NCI-H1436 treated with DMSO at 0.1 percent for 48 hours (cell line): ENCODE measurements around the gene FRS2.
"Not testable (repeated sequence)": the region's sequence is repeated elsewhere in the genome, so short reads cannot be mapped to it uniquely, and the experiment has no call there.

ENCODE experiments used
- DNase-seq: peaks from one replicate; lab custom pipeline; 2025; lab: John Stamatoyannopoulos, UW

FRS2 gene

DNA sequence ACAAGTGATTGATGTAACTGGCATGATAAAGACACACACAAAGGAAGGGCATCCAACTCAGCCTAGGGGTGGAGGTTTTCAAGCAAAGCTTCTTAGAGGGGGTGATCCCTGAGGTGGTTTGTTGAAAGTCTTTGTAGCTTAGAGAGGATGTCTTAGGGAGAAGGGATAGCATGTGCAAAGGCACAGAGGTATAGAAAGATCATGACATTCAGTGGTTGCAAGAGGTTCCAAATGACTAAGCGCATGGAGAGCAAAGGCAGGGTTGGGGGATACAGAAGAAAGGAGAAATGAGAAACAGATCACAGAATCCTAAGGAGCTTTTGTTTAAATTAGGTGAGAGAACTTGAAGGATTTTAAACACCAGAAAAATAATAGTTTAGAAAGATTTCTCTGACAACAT, 109.9 kb downstream of the FRS2 start:
- no peak for DNase-seq

GRCh38 chr12:69583203-69583602, 113.0 kb downstream of the FRS2 start:
- DNase-seq: no peak

- DNase-seq: peak; percentile 85
Observed at GRCh38 chr12:69585189-69586062, 115.2 kb downstream of the FRS2 start, which contains the start of gene CCT2. CCT2 (plus strand) TSS chr12:69585459; CDS start chr12:69585522, 63 bp downstream.

DNA sequence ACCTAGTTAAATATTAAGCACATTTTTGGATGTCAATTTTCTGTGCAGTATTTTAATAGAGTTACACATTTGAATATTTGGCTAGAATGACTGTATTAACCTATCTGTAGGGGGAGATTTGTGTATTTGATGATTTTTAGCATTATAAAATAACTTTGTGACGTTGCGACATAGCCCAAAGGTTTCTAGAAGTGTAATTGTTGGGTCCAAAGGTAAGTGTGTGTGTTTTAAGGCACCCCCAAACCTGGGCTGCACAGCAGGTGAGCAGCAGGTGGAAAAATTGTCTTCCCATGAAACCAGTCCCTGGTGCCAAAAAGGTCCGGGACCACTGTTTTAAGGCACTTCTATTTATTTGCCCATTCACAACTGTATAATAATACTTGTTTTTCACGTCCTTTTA, 118.3 kb downstream of the FRS2 start:
- no peak for DNase-seq

GRCh38 chr12:69589082-69589481, 118.9 kb downstream of the FRS2 start:
- DNase-seq: no peak

DNA sequence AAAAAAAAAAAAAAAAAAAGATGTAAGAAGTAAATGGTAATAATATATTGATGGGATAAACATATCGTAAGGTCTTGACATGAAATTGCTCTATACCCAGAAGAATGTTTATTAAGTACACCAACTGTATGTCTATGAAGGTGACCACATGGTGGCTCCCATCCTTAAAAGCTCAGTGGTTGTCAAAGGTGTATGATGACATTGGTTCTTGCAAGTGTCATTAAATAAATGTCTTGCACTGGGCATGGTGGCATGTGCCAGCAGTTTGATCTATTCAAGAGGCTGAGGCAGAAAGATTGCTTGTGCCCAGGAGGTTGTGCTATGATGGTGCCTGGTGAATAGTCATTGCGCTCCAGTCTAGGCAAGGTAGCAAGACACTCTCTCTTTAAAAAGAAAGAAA, 125.5 kb downstream of the FRS2 start:
- DNase-seq: no peak

- DNase-seq: no peak
Observed at GRCh38 chr12:69598174-69598753, 128.1 kb downstream of the FRS2 start.

DNA sequence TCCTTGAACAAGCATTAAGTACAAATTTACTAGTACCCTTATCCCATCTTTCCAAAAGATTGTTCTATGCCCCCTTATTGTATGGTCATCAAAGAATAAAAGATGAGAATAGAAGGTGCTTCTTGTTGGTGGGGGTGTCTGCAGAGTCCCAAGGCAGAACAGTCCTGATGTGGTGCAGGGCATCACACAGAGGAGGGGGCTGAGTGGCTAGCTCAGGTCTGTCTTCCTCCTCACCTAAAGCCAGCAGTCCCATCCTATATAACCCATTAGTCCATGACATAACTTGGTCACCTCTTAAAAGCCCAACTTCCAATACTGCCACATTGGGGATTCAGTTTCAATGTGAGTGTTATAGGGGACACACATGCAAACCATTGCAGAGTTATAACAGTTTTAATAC, 130.6 kb downstream of the FRS2 start:
- no peak for DNase-seq

- no peak for DNase-seq
Observed at GRCh38 chr12:69601962-69602685, 131.9 kb downstream of the FRS2 start.

DNA sequence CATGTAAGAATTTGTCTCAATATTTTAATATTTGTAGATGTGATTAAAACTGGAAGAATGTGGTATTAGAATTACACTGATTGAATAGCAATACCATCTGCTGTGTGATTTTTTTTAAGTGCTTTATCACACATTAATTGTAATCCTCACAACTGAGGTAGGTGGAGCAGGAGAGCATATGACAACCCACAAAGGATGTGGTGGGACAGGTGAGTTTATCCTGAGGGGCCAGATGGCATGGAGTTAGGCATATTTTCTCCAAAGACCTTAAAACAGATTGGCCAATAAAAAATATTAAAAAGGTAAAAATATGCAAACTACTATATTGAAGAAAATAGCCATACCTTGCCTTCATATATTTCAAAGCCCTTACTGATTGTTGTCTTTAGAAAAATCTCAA, 132.8 kb downstream of the FRS2 start:
- DNase-seq: no peak

DNA sequence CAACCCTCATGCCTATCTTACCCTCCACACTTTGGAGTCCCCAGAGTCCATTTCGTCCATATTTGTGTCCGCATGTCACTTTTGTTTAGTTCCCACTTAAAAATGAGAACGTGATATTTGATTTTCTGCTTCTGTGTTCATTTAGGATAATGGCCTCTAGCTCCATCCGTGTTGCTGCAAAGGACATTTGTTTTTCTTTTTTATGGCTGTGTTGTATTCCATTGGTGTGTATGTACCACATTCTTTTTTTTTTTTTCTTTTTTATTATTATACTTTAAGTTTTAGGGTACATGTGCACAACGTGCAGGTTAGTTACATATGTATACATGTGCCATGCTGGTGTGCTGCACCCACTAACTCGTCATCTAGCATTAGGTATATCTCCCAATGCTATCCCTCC, 133.4 kb downstream of the FRS2 start:
- not testable (repeated sequence) for DNase-seq

DNA sequence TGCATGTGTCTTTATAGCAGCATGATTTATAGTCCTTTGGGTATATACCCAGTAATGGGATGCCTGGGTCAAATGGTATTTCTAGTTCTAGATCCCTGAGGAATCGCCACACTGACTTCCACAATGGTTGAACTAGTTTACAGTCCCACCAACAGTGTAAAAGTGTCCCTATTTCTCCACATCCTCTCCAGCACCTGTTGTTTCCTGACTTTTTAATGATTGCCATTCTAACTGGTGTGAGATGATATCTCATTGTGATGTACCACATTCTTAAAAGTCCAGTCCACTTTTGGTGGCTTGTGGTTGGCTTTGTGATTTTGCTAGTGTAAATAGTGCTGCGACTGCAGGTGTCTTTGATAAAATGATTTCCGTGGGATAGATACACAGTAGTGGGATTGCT, 134.1 kb downstream of the FRS2 start:
- not testable (repeated sequence) for DNase-seq

GRCh38 chr12:69608114-69608513, 137.9 kb downstream of the FRS2 start:
- no peak for DNase-seq

- DNase-seq: no peak
Observed at GRCh38 chr12:69610126-69610525, 139.9 kb downstream of the FRS2 start.

DNA sequence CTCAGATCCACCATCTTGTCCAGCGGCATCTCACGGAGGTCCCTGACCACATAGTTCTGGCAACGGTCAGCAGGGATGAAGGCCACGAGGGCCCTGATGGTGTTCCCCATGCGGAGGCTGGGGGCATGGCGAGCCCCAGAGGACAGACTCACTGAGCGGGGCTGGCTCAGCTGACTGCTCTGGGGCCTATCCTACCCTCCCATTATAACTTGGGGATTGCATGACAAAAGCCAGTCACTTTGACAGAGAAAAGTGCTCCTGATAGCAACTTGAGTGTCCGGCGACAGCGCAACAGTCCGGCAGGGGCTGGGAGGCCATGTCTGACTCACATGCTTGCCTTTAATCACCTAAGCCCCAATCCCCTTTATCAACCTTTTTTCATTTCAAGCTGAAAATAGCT, 140.5 kb downstream of the FRS2 start, which contains the start of gene LRRC10:
Gene LRRC10 (minus strand): TSS at position 179 of the 400 bp plus-strand sequence. CDS start 69 bp downstream, at position 110.
- DNase-seq: no peak

- DNase-seq: no peak
Observed at GRCh38 chr12:69613351-69613750, 143.2 kb downstream of the FRS2 start.

GRCh38 chr12:69616025-69616424, 145.8 kb downstream of the FRS2 start:
- no peak for DNase-seq

DNA sequence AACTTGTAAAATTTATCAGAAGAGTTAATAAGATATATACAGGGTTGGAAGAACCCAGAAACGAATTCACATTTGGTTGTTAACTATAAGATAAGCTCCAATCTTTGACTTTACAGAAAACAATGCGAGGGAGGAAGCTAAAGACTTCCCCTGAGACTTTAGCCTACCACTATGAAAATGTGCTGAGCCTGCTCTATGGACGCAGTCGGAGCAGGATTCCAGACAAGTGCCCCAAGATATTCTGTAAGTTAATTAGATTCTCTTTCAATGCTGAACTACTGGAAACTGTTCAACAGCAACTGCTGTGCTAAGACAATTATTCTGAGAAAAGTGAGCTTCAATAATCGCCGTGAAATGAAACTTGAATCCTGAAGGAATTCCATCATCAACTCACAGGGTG, 148.9 kb downstream of the FRS2 start:
- no peak for DNase-seq

- DNase-seq: no peak
Observed at GRCh38 chr12:69620077-69620476, 149.9 kb downstream of the FRS2 start.

- no peak for DNase-seq
Observed at GRCh38 chr12:69620921-69621320, 150.7 kb downstream of the FRS2 start.

GRCh38 chr12:69621551-69621950, 151.4 kb downstream of the FRS2 start:
- DNase-seq: no peak

- no peak for DNase-seq
Observed at GRCh38 chr12:69623970-69624369, 153.8 kb downstream of the FRS2 start.

- no peak for DNase-seq
Observed at GRCh38 chr12:69627501-69627900, 157.3 kb downstream of the FRS2 start.
